ENCODE results near the gene KRT15. TPM values are rescaled to one million over a fixed set of nuclear protein-coding genes. Genes with fewer than 3 reads are reported as not detected.

KRT15 gene
- total and polyA plus RNA-seq, 10 of the 15 experiments (the other 5 are each of a cell fraction or from before 2014, with no cell fraction given) = 0.06 to 0.17 TPM; not detected in 8

DNA sequence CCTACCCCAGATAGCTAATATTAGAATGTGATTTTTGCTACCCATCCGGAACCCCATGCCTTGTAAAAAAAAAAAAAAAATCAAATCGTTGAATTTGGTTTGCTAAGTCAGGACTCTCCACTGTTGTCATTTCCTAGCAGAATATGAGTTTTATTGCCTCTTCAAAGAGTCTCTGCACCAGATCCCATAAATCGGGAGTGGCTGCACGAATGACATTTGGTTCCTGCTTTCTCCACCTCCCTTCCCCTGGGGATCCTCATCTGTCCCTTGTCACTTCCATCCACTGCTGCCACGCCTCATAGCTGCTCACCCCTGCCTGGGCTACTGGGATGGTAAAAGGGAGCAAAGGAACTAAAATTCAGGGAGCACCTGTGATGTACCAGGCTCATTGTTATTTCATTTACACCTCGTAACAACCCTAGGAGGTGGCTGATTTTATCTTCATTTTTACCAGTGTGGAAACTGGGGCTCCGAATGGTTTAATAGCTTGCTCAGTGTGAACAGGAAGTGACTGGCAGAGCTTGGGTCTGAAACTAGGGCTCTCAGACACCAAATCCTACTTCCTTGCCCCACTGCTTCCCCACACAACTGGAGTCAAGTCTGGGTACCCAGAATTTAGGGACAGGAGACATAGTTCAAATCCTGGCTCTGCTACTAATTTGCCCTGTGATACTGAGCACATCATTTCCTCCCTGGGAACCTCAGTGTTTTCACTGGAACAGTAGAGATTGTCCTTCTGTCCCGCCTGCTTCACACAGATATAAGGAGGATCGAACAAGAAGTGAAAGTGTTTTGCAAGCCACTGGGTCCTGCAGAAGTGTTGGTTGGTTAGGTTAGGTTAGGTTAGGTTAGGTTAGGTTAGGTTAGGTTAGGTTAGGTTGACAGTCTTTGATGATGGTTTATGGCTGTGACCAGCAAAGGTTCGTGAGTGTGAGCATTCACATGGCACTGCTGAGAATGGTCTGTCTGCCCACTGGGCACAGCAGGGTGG, 28.4 kb downstream of the KRT15 start:
- ATAC-seq = no peak
- DNase-seq (ENCODE audit: low read depth, low spot score) = no peak
- no peak overlapping the region for H3K9ac ChIP-seq (ENCODE audit: control insufficient read depth, insufficient read depth, low read length)
- 13% methylated on average over 10 of the region's 10 CpGs for WGBS (ENCODE audit: insufficient coverage, insufficient replicate concordance, low lambda C conversion rate, missing lambda C conversion rate)
- H3K4me3 ChIP-seq = no peak overlapping the region
- no peaks in the 10 kb centered on the region for H3K79me2 ChIP-seq (ENCODE audit: control insufficient read depth, insufficient read depth, low read length)
- in situ Hi-C loops (cut with MboI) (no loop called here), intact Hi-C loops (cut with micrococcal nuclease; ENCODE audit: unreplicated experiment) (no loop called here)
- peaks cover 0 to 2% of the 10 kb centered on the region in 2 experiments; a peak in 2 of 4 replicates for H3K27me3 ChIP-seq (replicated peaks in 1 of 2; ENCODE audit: control insufficient read depth in 2 of 2, insufficient read depth in 2 of 2, low read length in 1 of 2)
- SMC1A ChIA-PET (ENCODE audit: uncharacterized antibody, unreplicated experiment) = interaction anchor here (1.6 kb wide), 1 partner anchor 580 kb away, joined by 4 read pairs; no protein-coding TSS in a partner anchor
- no peaks in the 10 kb centered on the region for H3K36me3 ChIP-seq (ENCODE audit: control insufficient read depth in 2 of 2, insufficient read depth in 2 of 2, low read length in 1 of 2)
- no peaks in the 10 kb centered on the region for H3K9me3 ChIP-seq (replicated peaks; ENCODE audit: control insufficient read depth, insufficient read depth, low read length)
- no peak for FAIRE-seq
- no peaks in the 10 kb centered on the region for H4K20me1 ChIP-seq (ENCODE audit: control insufficient read depth, insufficient read depth)
- H3K4me2 ChIP-seq (ENCODE audit: control insufficient read depth, insufficient read depth) = no peak overlapping the region
- CTCF ChIA-PET = interaction anchor here (0.6 to 1.6 kb wide), 3 partner anchors 58 to 182 kb away, joined by 3 to 5 read pairs (median 4); partner anchors contain the start of gene KRTAP16-1
- no TSS peak for BruUV-seq (replicated peaks)
- no peak for TF ChIP-seq WRNIP1 (IDR thresholded peaks at IDR 0.05; ENCODE audit: borderline replicate concordance, low read depth, low read length)
- no peak for TF ChIP-seq SMAD1 (IDR thresholded peaks at IDR 0.05; ENCODE audit: low read depth, partially characterized antibody)
- TF ChIP-seq ZNF217 (IDR thresholded peaks at IDR 0.05) = no peak
- TF ChIP-seq JUND (IDR thresholded peaks at IDR 0.05; ENCODE audit: low read depth, low read length) = no peak
- TF ChIP-seq POLR2AphosphoS2 (IDR thresholded peaks at IDR 0.05; ENCODE audit: low read depth, low read length) = no peak
- no peak for TF ChIP-seq CBFB (IDR thresholded peaks at IDR 0.05; ENCODE audit: low read depth)
- no peak for TF ChIP-seq HDGF (IDR thresholded peaks at IDR 0.05)
- TF ChIP-seq JUNB (IDR thresholded peaks at IDR 0.05) = no peak
- TF ChIP-seq RCOR1 (conservative IDR thresholded peaks at IDR 0.05; ENCODE audit: low read depth, low read length) = no peak
- no peak for TF ChIP-seq BMI1 (IDR thresholded peaks at IDR 0.05; ENCODE audit: borderline replicate concordance)
- TF ChIP-seq MTA2 (IDR thresholded peaks at IDR 0.05; ENCODE audit: low read depth) = no peak
- TF ChIP-seq TCF3 (IDR thresholded peaks at IDR 0.05; ENCODE audit: borderline replicate concordance, insufficient read depth, low read depth, low read length) = no peak
- TF ChIP-seq KLF5 (IDR thresholded peaks at IDR 0.05; ENCODE audit: partially characterized antibody) = no peak
- no peak for TF ChIP-seq POLR2AphosphoS5 (IDR thresholded peaks at IDR 0.05; ENCODE audit: low read length)
- no peak for TF ChIP-seq RFX5 (IDR thresholded peaks at IDR 0.05; ENCODE audit: low read depth, low read length)
- TF ChIP-seq ETV6 (conservative IDR thresholded peaks at IDR 0.05 in 1 of 2, IDR thresholded peaks at IDR 0.05 in 1 of 2; ENCODE audit: borderline replicate concordance in 1 of 2, low read depth in 1 of 2) = no peak
- TF ChIP-seq MYB (IDR thresholded peaks at IDR 0.05; ENCODE audit: borderline replicate concordance, low read depth, low read length) = no peak
- TF ChIP-seq, protein P1, sequence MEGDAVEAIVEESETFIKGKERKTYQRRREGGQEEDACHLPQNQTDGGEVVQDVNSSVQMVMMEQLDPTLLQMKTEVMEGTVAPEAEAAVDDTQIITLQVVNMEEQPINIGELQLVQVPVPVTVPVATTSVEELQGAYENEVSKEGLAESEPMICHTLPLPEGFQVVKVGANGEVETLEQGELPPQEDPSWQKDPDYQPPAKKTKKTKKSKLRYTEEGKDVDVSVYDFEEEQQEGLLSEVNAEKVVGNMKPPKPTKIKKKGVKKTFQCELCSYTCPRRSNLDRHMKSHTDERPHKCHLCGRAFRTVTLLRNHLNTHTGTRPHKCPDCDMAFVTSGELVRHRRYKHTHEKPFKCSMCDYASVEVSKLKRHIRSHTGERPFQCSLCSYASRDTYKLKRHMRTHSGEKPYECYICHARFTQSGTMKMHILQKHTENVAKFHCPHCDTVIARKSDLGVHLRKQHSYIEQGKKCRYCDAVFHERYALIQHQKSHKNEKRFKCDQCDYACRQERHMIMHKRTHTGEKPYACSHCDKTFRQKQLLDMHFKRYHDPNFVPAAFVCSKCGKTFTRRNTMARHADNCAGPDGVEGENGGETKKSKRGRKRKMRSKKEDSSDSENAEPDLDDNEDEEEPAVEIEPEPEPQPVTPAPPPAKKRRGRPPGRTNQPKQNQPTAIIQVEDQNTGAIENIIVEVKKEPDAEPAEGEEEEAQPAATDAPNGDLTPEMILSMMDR (IDR thresholded peaks at IDR 0.05 in 2 of 3, conservative IDR thresholded peaks at IDR 0.05 in 1 of 3; ENCODE audit: control insufficient read depth in 2 of 3, extremely low read depth in 1 of 3, insufficient read depth in 1 of 3, low read depth in 3 of 3, low read length in 3 of 3) = no peak
- TF ChIP-seq RUNX3 (IDR thresholded peaks at IDR 0.05; ENCODE audit: low read length) = no peak
- no peaks in the 10 kb centered on the region for H3K4me1 ChIP-seq (ENCODE audit: control insufficient read depth, insufficient read depth, low read length)
- RAD21 ChIA-PET (ENCODE audit: unreplicated experiment) = no interaction called here
- POLR2A ChIA-PET = no interaction called here
- no peak overlapping the region for H2AFZ ChIP-seq (ENCODE audit: control insufficient read depth, low read depth, low read length)
- H3K27ac ChIP-seq (ENCODE audit: control insufficient read depth, insufficient read depth) = no peak overlapping the region

Measured in GM12878 (cell line).